ENCODE data around the gene PRDM2.

The PRDM2 gene

DNA sequence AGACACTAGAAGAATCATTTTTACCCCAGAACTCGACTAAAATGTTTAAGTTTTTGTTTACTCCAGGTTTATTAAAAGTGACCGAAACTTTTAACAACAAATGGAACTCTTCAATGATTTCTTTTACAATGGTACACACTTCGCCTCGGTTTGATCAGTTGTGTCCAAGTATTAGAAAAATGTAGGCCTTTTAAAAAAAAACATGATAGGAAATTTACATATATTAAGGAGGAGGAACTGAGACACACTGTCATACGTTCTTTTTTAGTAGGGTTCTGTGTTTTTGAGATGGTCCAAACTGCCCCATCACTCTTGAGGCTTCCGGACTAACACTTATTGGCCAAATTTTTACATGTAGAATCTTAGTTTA lies 1.3 kb downstream of the PRDM2 start:
- H3K27ac Mint-ChIP-seq: peak overlapping the region; percentile 96 to 99 (median 97)
- TF ChIP-seq, protein P1, sequence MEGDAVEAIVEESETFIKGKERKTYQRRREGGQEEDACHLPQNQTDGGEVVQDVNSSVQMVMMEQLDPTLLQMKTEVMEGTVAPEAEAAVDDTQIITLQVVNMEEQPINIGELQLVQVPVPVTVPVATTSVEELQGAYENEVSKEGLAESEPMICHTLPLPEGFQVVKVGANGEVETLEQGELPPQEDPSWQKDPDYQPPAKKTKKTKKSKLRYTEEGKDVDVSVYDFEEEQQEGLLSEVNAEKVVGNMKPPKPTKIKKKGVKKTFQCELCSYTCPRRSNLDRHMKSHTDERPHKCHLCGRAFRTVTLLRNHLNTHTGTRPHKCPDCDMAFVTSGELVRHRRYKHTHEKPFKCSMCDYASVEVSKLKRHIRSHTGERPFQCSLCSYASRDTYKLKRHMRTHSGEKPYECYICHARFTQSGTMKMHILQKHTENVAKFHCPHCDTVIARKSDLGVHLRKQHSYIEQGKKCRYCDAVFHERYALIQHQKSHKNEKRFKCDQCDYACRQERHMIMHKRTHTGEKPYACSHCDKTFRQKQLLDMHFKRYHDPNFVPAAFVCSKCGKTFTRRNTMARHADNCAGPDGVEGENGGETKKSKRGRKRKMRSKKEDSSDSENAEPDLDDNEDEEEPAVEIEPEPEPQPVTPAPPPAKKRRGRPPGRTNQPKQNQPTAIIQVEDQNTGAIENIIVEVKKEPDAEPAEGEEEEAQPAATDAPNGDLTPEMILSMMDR (IDR thresholded peaks at IDR 0.05; ENCODE audit: unreplicated experiment in 3 of 3): no peak
- H3K27me3 Mint-ChIP-seq (ENCODE audit: low read depth): no peaks in the 10 kb centered on the region
- peaks cover 17% of the 10 kb centered on the region for H3K9me3 Mint-ChIP-seq
- peaks cover 26% of the 10 kb centered on the region for H3K4me1 Mint-ChIP-seq
- H3K4me3 Mint-ChIP-seq: peak overlapping the region; percentile 90 to 97 (median 94)
- peaks cover 20% of the 10 kb centered on the region for H3K36me3 Mint-ChIP-seq (ENCODE audit: low read depth)

DNA sequence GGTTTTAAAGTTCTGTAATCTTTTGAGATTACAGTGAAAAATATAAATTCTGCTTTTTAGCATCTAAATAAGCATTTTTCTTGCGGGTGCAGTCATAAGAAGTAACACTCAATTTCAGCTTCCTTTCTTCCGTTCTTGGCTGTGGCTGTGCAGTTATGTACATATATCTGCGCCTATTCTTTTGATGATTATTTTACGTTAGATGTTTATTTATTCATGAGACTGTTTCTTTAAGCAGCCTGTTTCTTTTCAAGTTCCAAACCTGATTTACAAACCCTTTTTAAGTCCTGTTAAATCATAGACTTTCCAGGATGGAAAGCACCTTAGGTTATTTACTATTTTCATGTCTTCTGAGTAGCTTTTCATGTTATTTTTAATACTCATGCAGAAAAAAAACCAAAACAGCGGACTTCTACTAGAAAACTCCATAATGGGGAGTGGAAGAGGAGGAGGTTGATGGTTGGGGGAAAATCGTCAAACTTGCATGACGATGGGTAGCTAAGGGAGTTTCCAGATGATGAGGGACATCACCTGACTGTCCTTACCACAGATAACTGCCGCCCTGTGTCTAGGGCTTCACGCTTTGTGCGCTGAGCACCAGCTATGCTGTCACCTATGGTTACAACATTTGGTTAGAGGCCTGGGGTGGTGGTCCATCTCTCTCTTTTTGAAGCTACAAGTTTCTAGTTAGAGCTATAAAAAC lies 2.6 kb downstream of the PRDM2 start:
- H3K4me3 Mint-ChIP-seq: peak overlapping the region; percentile 56 to 97 (median 57)
- peak overlapping the region; percentile 9 to 99 (median 96) for H3K27ac Mint-ChIP-seq
- no peaks in the 10 kb centered on the region for H3K27me3 Mint-ChIP-seq (ENCODE audit: low read depth)
- peaks cover 31% of the 10 kb centered on the region for H3K4me1 Mint-ChIP-seq
- peaks cover 15% of the 10 kb centered on the region for H3K9me3 Mint-ChIP-seq
- TF ChIP-seq, protein P1 (IDR thresholded peaks at IDR 0.05; ENCODE audit: unreplicated experiment in 3 of 3): no peak
- peaks cover 19% of the 10 kb centered on the region for H3K36me3 Mint-ChIP-seq (ENCODE audit: low read depth)

DNA sequence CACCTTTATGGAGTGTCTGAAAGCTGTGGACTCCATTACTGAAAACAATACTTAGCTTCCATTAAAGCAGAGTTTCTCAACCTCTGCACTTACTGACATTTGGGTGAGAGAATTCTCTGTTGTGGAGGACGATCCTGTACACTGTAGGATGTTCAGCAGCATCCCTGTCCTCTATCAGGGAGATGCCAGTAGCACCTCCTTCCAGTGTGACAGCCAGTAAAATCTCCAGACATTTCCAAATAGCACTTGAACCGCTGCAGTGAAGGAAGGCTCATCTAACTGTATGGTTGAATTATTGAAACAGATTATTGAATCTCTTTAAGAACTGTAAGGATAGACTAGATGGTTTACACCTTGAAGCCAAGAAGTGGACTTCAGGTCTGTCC lies 3.1 kb downstream of the PRDM2 start:
- peaks cover 11% of the 10 kb centered on the region for H3K9me3 Mint-ChIP-seq
- no peak overlapping the region for H3K4me3 Mint-ChIP-seq
- TF ChIP-seq, protein P1 (IDR thresholded peaks at IDR 0.05; ENCODE audit: unreplicated experiment in 3 of 3): no peak
- peaks cover 14% of the 10 kb centered on the region for H3K36me3 Mint-ChIP-seq (ENCODE audit: low read depth)
- no peaks in the 10 kb centered on the region for H3K27me3 Mint-ChIP-seq (ENCODE audit: low read depth)
- H3K27ac Mint-ChIP-seq: no peak overlapping the region
- peaks cover 34% of the 10 kb centered on the region for H3K4me1 Mint-ChIP-seq

DNA sequence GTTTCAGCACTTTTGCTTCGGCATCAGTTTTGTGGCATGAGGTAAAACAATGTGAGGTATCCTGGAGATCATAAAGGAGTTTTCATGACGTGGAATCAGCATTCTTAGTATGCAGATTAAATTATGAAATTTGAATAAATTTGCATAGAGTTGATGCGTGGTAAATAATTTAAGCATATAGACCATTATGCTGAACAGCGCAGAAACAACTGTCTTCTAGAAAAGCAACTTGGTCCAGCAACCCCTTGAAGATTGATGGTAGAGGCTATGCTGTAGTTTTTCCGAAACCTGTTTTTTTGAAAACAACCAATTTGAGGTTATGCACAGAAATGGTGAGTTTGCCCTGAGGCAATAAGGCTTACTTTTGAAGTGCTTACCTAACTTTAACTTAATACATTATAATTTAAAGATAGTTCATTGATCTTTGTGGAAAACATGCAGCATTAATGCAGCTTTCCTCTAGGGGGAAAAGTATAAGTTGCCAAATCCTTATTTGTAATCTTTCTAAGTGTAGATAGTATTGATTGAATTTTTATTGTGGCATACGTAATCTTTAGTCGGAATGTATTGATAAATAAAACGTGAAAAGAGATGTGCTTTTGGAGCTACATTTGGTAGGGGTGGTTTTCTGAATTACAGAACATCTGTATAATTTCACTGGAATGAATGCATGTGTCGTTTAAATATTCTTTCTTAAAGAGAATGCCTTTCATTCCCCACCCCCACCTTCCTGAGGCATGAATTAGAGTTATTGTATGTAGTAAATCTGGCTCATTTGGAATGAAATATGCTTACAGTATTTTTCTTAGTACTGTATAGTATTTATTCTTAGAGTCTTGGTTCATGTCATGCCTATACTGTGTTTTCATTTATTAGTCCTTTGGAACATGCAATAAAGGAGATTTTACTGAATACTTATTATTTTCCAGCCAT lies 3.8 kb downstream of the PRDM2 start:
- Mint-ChIP-seq H3K27me3 (ENCODE audit: low read depth) (no peaks in the 10 kb centered on the region), H3K4me1 (peaks cover 40% of the 10 kb centered on the region), H3K27ac (peak overlapping the region in 1 of 3 experiments; percentile 72), H3K9me3 (peaks cover 11% of the 10 kb centered on the region), H3K36me3 (ENCODE audit: low read depth) (peaks cover 12% of the 10 kb centered on the region), H3K4me3 (no peak overlapping the region)
- TF ChIP-seq, protein P1 (IDR thresholded peaks at IDR 0.05; ENCODE audit: unreplicated experiment in 3 of 3): peak in 1 of 3 experiments; percentile 15

DNA sequence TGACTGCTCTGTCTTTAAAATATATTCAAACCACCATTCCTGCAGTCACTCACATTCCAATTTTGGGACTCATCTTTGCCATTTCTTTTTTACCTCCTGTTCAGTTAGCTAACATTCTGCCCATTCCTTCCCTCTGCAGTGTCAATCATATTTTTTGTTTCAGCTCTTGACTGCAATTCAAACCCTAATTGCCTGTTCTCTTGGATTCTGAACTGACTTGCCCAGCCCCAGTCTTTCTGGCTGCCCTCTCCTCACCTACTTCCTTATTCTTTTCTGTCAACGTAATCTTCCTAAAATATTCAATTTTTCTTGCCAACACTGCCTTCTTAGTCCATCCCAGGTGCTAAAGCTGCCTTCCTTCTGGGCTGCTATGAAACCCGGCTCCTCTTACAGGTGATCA lies 6.1 kb downstream of the PRDM2 start:
- TF ChIP-seq, protein P1 (IDR thresholded peaks at IDR 0.05; ENCODE audit: unreplicated experiment in 3 of 3): no peak
- H3K4me1 Mint-ChIP-seq: peaks cover 31% of the 10 kb centered on the region
- H3K27ac Mint-ChIP-seq: peak overlapping the region in 1 of 3 experiments; percentile 2
- H3K4me3 Mint-ChIP-seq: no peak overlapping the region
- H3K36me3 Mint-ChIP-seq (ENCODE audit: low read depth): peaks cover 4% of the 10 kb centered on the region
- H3K27me3 Mint-ChIP-seq (ENCODE audit: low read depth): no peaks in the 10 kb centered on the region
- H3K9me3 Mint-ChIP-seq: no peaks in the 10 kb centered on the region

Data from nephron (organoid).